T-helper 2 cell treated with Interferon-gamma antibody and Interleukin-4, amounts not matched to agents 5 μg/mL and 100 μg/mL, for 36 hours (primary cell): ENCODE measurements around the gene P4HA1.
"Not testable (repeated sequence)": the region's sequence is repeated elsewhere in the genome, so short reads cannot be mapped to it uniquely, and the experiment has no call there.

Source experiments
- DNase-seq: peaks from one replicate; pipeline ENCODE4 v3.0.0; 2021; ENCODE audit warnings: low spot score
- H3K27ac Mint-ChIP-seq: one replicate; pipeline ENCODE4 v1.8.0; 2021; ENCODE audit warnings: mild to moderate bottlenecking, mixed read lengths
- H3K27me3 Mint-ChIP-seq: one replicate; pipeline ENCODE4 v1.8.0; 2021; ENCODE audit warnings: low read depth, mixed read lengths
- H3K36me3 Mint-ChIP-seq: one replicate; pipeline ENCODE4 v1.8.0; 2021; ENCODE audit warnings: low read depth, mixed read lengths
- H3K4me1 Mint-ChIP-seq: one replicate; pipeline ENCODE4 v1.8.0; 2021; ENCODE audit warnings: low read depth, mixed read lengths
- H3K4me3 Mint-ChIP-seq: one replicate; pipeline ENCODE4 v1.8.0; 2022; ENCODE audit warnings: mild to moderate bottlenecking, moderate library complexity, mixed read lengths
- H3K9me3 Mint-ChIP-seq: one replicate; pipeline ENCODE4 v1.8.0; 2021; ENCODE audit warnings: mixed read lengths

The P4HA1 gene

DNA sequence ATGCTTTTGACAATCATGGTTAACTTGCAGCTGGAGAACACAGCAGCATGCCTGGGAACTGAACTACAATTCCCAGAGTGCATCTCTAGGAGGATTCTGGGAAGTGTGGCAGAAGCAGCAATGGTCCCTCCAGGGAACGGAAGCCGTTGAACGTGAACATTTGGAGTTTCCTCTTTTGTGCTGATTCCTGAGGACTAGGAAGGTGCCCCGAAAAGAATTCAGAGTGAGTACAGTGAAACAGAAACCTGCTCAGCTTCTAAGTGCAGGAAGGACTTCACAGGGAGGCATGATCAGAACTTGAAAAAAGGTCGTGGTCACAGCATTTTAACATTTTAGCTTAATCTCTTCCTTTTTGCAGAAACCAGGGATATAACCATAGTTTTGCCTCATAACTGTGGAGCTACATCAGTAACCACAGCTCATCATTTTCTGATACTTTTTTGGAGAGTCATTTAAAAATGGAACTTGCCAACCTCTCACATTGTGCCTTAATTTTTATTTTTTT, 13.7 kb upstream of the P4HA1 start, which contains the start of gene NUDT13:
Gene NUDT13, plus strand, starts transcription at position 111 of the 505 bp plus-strand sequence. CDS start 3,911 bp downstream, outside the sequence.
- Mint-ChIP-seq H3K4me1 (peaks cover 13% of the 10 kb centered on the region), H3K27ac (peak within 1 kb of the TSS; percentile 84), H3K36me3 (peaks cover 31% of the 10 kb centered on the region), H3K27me3 (no peaks in the 10 kb centered on the region), H3K4me3 (peak within 1 kb of the TSS; percentile 80), H3K9me3 (peaks cover 9% of the 10 kb centered on the region)
- DNase-seq, result peak; percentile 21

DNA sequence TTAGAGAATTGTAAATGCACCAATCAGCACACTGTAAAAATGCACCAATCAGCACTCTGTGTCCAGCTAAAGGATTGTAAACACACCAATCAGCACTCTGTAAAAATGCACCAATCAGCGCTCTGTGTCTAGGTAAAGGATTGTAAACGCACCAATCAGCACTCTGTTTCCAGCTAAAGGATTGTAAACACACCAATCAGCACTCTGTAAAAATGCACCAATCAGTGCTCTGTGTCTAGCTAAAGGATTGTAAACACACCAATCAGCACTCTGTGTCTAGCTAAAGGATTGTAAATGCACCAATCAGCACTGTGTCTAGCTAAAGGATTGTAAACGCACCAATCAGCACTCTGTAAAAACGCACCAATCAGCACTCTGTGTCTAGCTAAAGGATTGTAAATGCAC, 12.6 kb upstream of the P4HA1 start:
- H3K27me3 Mint-ChIP-seq, H3K27ac Mint-ChIP-seq, H3K4me3 Mint-ChIP-seq, H3K9me3 Mint-ChIP-seq, DNase-seq: not testable (repeated sequence)
- peaks cover 13% of the 10 kb centered on the region for H3K4me1 Mint-ChIP-seq
- peaks cover 31% of the 10 kb centered on the region for H3K36me3 Mint-ChIP-seq

DNA sequence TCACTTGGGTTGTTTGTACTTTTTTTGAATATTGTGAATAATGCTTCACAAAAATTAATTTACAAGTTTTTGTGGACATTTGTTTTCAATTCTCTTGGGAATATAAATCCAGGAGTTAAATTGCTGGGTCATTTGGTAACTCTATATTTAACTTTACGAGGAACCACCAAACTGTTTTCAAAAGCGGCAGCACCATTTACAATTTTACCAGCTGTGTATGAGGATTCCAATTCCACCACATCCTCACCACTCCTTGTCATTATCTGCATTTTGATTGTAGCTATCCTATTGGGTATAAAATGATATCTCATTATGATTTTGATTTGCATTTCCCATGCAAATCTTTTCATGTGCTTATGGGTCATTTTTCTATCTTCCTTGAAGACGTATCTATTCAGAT, 9.6 kb upstream of the P4HA1 start:
- Mint-ChIP-seq H3K36me3 (peaks cover 37% of the 10 kb centered on the region), H3K27me3 (no peaks in the 10 kb centered on the region), H3K4me1 (peaks cover 10% of the 10 kb centered on the region), H3K9me3 (peaks cover 9% of the 10 kb centered on the region), H3K4me3 (no peak overlapping the region), H3K27ac (no peak overlapping the region)
- DNase-seq, result no peak

DNA sequence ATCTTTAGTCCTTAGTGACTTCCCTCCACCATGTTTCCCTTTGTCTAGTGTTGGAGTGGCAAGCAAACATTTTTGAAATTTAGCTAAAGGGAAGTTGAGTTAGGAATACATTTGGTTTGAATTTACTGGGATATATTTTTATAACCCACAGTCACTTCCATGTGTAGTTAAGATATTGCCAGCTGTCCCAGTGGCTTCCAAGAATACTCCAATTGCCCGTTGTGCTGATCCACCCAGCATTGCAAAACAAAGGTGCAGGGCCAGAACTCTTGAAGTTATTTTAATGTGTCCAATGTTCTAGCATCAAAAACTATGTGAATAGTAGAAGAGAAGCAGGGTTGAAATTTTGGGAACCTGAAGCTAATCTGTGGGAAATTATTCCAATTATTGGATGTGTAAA, 2.5 kb upstream of the P4HA1 start:
- H3K27ac Mint-ChIP-seq, result no peak overlapping the region
- no peaks in the 10 kb centered on the region for H3K27me3 Mint-ChIP-seq
- no peak overlapping the region for H3K4me3 Mint-ChIP-seq
- no peak for DNase-seq
- H3K36me3 Mint-ChIP-seq, result peaks cover 11% of the 10 kb centered on the region
- no peaks in the 10 kb centered on the region for H3K9me3 Mint-ChIP-seq
- H3K4me1 Mint-ChIP-seq, result peaks cover 22% of the 10 kb centered on the region

DNA sequence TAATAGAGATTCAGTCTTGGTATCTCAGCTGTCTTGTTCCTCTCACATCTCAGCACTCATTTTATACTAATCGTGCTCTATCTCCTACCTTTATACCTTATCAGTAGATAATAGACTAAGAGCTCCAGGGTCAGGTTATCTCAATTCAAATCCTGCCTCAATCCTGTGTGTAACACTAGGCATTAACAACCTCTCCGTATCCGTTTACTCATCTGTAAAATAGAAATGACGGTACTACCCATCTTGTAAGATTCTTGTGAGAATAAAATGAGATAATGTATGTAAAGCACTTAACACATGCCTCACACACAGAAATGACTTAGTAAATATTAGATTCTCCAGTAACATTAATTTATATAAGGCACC, 622 bp upstream of the P4HA1 start:
- Mint-ChIP-seq H3K9me3 (no peaks in the 10 kb centered on the region), H3K4me1 (peaks cover 28% of the 10 kb centered on the region), H3K27me3 (no peaks in the 10 kb centered on the region), H3K27ac (peak overlapping the region; percentile 96), H3K4me3 (peak overlapping the region; percentile 99), H3K36me3 (peaks cover 12% of the 10 kb centered on the region)
- DNase-seq, result no peak

DNA sequence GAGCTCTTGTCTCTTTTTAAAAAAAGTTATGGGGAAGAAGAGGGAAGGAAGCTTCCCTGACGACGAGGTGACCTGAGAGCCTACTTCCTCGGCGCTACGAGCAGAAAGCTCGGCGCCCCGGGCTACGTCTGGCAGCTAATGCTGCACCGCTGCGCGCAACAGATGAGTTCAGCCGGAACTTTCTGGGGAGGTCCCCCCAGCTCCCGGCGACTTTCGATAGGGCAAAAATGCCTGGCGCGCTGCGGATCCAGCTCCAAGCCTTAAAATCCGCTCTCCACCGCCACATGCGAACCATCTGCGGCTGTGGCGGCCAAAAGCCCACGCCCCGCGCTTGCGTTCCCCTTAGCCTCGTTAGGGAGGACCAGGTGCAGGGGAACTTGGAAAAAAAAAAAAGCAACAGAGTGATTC, 621 bp downstream of the P4HA1 start:
- peaks cover 35% of the 10 kb centered on the region for H3K4me1 Mint-ChIP-seq
- H3K27ac Mint-ChIP-seq, result peak overlapping the region; percentile 96
- peak; percentile 72 for DNase-seq
- no peaks in the 10 kb centered on the region for H3K9me3 Mint-ChIP-seq
- H3K27me3 Mint-ChIP-seq, result no peaks in the 10 kb centered on the region
- peaks cover 16% of the 10 kb centered on the region for H3K36me3 Mint-ChIP-seq
- peak overlapping the region; percentile 99 for H3K4me3 Mint-ChIP-seq

DNA sequence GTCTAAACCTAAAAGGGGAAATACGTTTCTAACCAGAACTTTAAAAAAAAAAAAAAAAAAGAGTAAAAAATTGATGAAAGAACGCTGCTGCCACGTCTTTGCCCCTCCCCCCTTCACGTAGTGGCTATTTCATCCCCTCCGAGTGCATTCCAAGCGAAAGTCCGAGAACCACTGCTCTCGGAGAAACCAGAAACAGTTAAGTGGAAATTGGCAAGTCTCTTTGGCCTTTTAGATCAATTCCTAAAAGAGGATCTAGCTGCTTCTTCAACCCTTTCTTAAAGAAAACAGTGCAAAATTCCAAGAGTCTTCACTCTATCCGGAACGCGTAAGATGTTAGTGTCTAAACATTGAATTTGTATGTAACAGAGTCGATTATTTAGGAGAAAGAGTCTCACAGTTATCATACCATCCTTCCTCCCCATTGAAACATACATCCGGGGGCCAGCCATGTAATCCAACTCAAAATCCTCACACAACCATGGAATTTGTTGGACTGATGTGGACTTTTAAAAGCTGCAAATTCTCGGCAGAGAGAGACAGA, 1.1 kb downstream of the P4HA1 start:
- Mint-ChIP-seq H3K27me3 (no peaks in the 10 kb centered on the region), H3K4me3 (peak overlapping the region; percentile 99), H3K9me3 (no peaks in the 10 kb centered on the region), H3K36me3 (peaks cover 16% of the 10 kb centered on the region), H3K4me1 (peaks cover 35% of the 10 kb centered on the region), H3K27ac (peak overlapping the region; percentile 96)
- peak; percentile 33 for DNase-seq

DNA sequence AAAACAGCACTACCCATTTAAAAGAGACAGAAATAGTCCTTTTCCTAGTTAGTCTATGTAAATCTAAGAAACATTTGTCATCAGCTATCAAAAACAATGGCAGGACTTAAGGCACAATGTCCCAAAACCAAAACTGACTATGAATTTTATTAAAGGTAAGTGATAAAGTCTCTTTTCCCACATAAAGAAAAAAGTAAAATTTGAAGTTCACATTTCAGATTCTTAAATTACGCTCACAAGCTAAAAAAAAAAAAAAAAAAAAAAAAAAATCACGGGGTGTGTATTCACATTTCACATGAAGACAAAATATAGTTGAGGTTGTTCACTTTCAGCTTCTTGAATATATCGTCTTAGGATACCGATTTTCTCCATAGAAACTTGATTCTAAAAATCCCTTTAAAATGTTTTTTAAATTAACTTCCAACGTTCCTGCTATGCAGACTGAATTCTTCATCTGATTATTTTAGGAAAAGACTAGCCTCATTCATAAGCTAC, 1.6 kb downstream of the P4HA1 start:
- Mint-ChIP-seq H3K27ac (peak overlapping the region; percentile 96), H3K36me3 (peaks cover 16% of the 10 kb centered on the region), H3K4me3 (peak overlapping the region; percentile 99), H3K9me3 (no peaks in the 10 kb centered on the region), H3K4me1 (peaks cover 35% of the 10 kb centered on the region), H3K27me3 (no peaks in the 10 kb centered on the region)
- DNase-seq, result no peak

DNA sequence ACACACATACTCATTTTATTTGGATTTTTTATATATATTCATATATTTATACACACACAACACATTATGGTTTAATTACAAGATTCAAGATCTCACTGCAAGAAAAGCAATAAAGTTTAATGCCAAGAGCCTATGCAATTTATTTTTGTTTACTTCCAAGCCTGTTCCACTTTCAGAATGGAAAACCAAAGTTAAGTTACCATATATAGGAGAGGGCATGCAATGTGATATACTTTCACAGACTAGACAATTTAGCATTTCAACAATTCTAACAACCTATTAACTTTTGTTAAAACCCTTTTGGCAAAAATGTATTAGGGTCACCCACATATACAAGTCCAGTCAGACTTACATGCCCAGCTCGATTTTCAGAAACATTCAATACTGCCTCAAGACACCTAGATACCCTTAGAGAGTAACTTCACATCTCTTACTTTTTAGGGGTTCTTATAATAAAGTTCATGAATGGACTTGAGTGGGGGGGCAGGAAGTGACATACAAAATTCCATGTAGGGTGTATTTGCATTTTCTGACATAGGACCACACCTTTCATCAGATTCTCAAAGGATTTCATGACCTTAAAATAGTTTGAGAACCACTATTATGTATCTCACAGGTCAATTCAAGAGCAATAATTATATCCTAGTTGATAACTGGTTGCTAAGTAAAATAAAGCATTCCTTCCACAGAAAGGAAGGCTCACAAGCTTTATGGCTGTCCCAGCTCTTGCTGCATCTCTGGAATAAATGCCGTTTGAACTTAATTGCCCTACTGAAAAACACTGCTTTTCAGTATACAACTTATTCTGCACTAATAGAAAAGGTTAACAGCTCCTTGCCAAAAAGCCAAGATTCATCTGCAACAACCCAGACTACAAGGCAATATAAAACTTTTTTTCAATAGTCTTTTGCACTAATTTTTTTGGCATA, 2.5 kb downstream of the P4HA1 start:
- H3K4me3 Mint-ChIP-seq, result peak overlapping the region; percentile 99
- H3K27me3 Mint-ChIP-seq, result no peaks in the 10 kb centered on the region
- peaks cover 16% of the 10 kb centered on the region for H3K36me3 Mint-ChIP-seq
- no peak overlapping the region for H3K27ac Mint-ChIP-seq
- DNase-seq, result no peak
- H3K9me3 Mint-ChIP-seq, result no peaks in the 10 kb centered on the region
- H3K4me1 Mint-ChIP-seq, result peaks cover 36% of the 10 kb centered on the region

DNA sequence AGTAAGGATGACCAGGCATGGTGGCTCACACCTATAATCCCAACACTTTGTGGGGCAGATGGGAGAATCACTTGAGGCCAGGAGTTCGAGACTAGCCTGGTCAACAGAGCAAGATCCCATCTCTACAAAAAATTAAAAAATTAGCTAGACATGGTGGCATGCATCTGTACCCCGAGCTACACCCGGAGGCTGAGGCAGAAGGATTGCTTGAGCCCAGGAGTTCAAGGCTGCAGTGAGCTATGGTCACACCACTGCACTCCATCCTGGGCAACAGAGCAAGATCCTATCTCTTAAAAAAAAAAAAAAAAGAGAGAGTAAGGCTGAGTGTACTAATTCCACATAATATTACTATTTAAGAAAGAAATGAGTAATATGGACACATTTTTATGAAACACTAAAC, 3.8 kb downstream of the P4HA1 start:
- Mint-ChIP-seq H3K27ac (no peak overlapping the region), H3K4me3 (peak overlapping the region; percentile 32)
- DNase-seq, result no peak

DNA sequence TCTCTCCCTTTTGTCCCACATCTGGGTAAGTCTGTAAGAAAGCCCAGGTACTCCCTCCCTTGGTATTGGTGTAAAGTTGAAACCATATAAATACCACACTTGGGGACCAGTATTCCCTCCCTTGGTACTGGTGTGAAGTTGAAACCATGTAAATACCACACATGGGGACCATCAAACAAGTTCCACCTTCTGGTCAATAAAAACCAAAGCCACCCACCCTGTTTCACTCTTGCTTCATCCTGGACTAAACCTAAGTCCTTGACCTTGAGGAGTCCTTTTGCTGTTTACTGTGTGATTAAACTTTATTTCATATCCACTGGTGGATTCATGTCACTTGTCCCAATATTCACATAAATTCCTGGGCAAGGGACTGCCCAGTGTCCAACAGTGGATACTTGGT, 8.4 kb downstream of the P4HA1 start:
- no peak for DNase-seq
- Mint-ChIP-seq H3K27me3 (no peaks in the 10 kb centered on the region), H3K4me3 (no peak overlapping the region), H3K36me3 (peaks cover 21% of the 10 kb centered on the region), H3K27ac (no peak overlapping the region), H3K9me3 (no peaks in the 10 kb centered on the region), H3K4me1 (peaks cover 20% of the 10 kb centered on the region)

More for the DNA sequence above, 3.8 kb downstream of the P4HA1 start:
- Mint-ChIP-seq H3K27me3 (no peaks in the 10 kb centered on the region), H3K4me1 (peaks cover 39% of the 10 kb centered on the region), H3K36me3 (peaks cover 25% of the 10 kb centered on the region), H3K9me3 (no peaks in the 10 kb centered on the region)

DNA sequence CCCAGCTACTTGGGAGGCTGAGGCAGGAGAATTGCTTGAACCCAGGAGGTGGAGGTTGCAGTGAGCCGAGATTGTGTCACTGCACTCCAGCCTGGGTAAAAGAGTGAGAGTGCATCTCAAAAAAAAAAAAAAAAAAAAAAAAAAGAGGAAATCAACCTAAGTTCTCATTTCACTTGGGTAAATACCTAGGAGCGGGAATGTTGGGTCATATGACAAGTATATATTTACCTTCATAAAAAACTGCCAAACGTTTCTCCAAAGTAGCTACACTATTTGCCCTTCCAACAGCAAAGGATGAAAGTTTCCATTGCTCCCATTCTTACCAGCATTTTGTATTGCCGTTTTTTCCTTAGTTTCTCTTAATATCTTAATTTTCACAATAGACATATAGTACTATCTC, 9.8 kb downstream of the P4HA1 start:
- Mint-ChIP-seq H3K4me3 (no peak overlapping the region), H3K27me3 (no peaks in the 10 kb centered on the region), H3K4me1 (peaks cover 20% of the 10 kb centered on the region), H3K27ac (no peak overlapping the region), H3K36me3 (peaks cover 22% of the 10 kb centered on the region), H3K9me3 (no peaks in the 10 kb centered on the region)
- no peak for DNase-seq

DNA sequence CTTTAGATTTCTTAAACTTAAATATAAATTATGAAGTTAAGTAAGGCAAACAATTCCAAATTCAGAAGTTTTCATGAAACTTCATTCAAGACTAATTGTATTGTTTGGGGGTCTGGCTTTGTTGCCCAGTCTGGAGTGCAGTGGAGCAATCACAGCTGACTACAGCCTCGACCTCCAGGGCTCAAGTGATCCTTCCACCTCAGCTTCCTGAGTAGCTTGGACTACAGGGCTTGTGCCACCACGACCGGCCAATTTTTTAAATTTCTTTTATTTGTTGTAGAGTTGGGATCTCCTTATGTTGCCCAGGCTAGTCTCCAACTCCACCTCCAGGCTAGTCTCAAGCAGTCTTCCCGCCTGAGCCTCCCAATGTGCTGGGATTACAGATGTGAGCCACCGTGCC, 12.5 kb downstream of the P4HA1 start:
- Mint-ChIP-seq H3K27ac (no peak overlapping the region), H3K4me1 (peaks cover 24% of the 10 kb centered on the region), H3K36me3 (peaks cover 25% of the 10 kb centered on the region), H3K27me3 (no peaks in the 10 kb centered on the region), H3K4me3 (no peak overlapping the region), H3K9me3 (no peaks in the 10 kb centered on the region)
- no peak for DNase-seq

DNA sequence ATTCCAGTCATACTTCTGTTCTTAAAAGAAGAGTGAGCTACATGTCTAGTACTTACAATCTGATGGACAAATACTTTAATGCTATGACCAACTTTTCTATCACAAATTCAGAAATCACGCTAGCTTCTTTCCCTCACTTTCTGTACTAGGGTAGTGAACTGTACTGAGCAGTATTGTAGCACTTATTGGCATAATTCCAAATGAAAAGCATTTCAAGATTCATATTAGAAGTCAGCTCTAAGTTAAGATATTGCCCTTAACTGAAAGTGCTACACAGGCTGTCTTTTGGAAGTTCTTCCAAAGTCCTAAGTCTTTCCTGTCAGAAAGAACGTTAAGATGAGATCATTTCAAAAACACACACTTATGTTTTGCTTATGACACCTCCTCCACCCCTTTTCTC, 13.4 kb downstream of the P4HA1 start:
- H3K9me3 Mint-ChIP-seq, result no peaks in the 10 kb centered on the region
- DNase-seq, result no peak
- H3K27me3 Mint-ChIP-seq, result no peaks in the 10 kb centered on the region
- H3K4me3 Mint-ChIP-seq, result no peak overlapping the region
- peaks cover 19% of the 10 kb centered on the region for H3K4me1 Mint-ChIP-seq
- peaks cover 21% of the 10 kb centered on the region for H3K36me3 Mint-ChIP-seq
- H3K27ac Mint-ChIP-seq, result no peak overlapping the region
